Hepatocyte (in vitro differentiated cells): Measurements from ENCODE around the gene RASAL3. TPM values are rescaled to one million over a fixed set of nuclear protein-coding genes. Genes with fewer than 3 reads are reported as not detected.

Experiments used
- DNase-seq: peaks from one replicate; pipeline ENCODE4 v3.0.0-alpha.2; 2016; ENCODE audit warnings: low spot score
- H2AFZ ChIP-seq: fragments of 200-600 bp; sonication (generic); 2 replicates; pipeline ENCODE4 v1.6.0; 2016; ENCODE audit warnings: antibody characterized with exemption, mild to moderate bottlenecking
- H3K27ac ChIP-seq: fragments of 200-600 bp; sonication (generic); 2 replicates; pipeline ENCODE4 v1.5.1; 2016; ENCODE audit warnings: mild to moderate bottlenecking
- H3K27me3 ChIP-seq: fragments of 200-600 bp; sonication (generic); 2 replicates; pipeline ENCODE4 v1.6.1; 2016
- H3K36me3 ChIP-seq: fragments of 200-600 bp; sonication (generic); replicated peaks from 2 replicates; pipeline ENCODE4 v1.5.1; 2016; ENCODE audit warnings: low read depth; ENCODE audit not compliant: insufficient read depth
- H3K4me1 ChIP-seq: fragments of 200-600 bp; sonication (generic); 2 replicates; pipeline ENCODE4 v1.5.1; 2016; ENCODE audit warnings: mild to moderate bottlenecking, moderate library complexity; ENCODE audit not compliant: insufficient read depth
- H3K4me2 ChIP-seq: fragments of 200-600 bp; sonication (generic); 2 replicates; pipeline ENCODE4 v1.6.0; 2016
- H3K4me3 ChIP-seq: fragments of 200-600 bp; sonication (generic); 2 replicates; pipeline ENCODE4 v1.5.1; 2016; ENCODE audit warnings: mild to moderate bottlenecking
- H3K79me2 ChIP-seq: fragments of 200-600 bp; sonication (generic); 2 replicates; pipeline ENCODE4 v1.6.0; 2017; ENCODE audit warnings: mild to moderate bottlenecking
- H3K9me2 ChIP-seq: fragments of 200-600 bp; sonication (generic); replicated peaks from 2 replicates; pipeline ENCODE4 v1.6.0; 2017; ENCODE audit warnings: mild to moderate bottlenecking; ENCODE audit not compliant: insufficient read depth
- H3K9me3 ChIP-seq: fragments of 200-600 bp; sonication (generic); 2 replicates; pipeline ENCODE4 v1.5.1; 2016; ENCODE audit warnings: low read depth, mild to moderate bottlenecking
- H4K20me1 ChIP-seq: fragments of 200-600 bp; sonication (generic); 2 replicates; pipeline ENCODE4 v1.6.0; 2016; ENCODE audit warnings: mild to moderate bottlenecking; ENCODE audit not compliant: insufficient read depth, poor library complexity, severe bottlenecking
- EZH2 ChIP-seq: fragments of 200-600 bp; sonication (generic); IDR thresholded peaks from 2 replicates; pipeline ENCODE4 v1.6.1; 2016; ENCODE audit warnings: antibody characterized with exemption, mild to moderate bottlenecking, borderline replicate concordance
- EZH2phosphoT487 ChIP-seq: fragments of 200-600 bp; sonication (generic); IDR thresholded peaks from one replicate; pipeline ENCODE4 v1.6.1; 2018; ENCODE audit warnings: antibody characterized with exemption, mild to moderate bottlenecking, low read depth, moderate library complexity; ENCODE audit not compliant: unreplicated experiment, severe bottlenecking
- WGBS: methylation state at CpG from one replicate; pipeline ENCODE4 v1.1.6; 2016; ENCODE audit warnings: low lambda C conversion rate; ENCODE audit errors: missing lambda C conversion rate; 5-methylcytosine and 5-hydroxymethylcytosine counted together
- polyA plus RNA-seq: library from polyadenylated mRNA; unstranded; fragments of >200 nt; fragmentation: Nextera tagmentation; extraction: Ambion mirVana; gene quantifications from 2 replicates; pipeline ENCODE4 v1.2.1, GENCODE V29; 2016
- total RNA-seq: library from RNA; depleted of rRNA; stranded (reverse); fragments of >200 nt; gene quantifications from 2 replicates; pipeline ENCODE4 v1.2.3, GENCODE V29; 2014
- TF ChIP-seq, protein P1 (sequence below): fragments of 200-600 bp; sonication (generic); IDR thresholded peaks from 2 replicates; pipeline ENCODE4 v1.5.1; 2016; ENCODE audit warnings: antibody characterized with exemption, mild to moderate bottlenecking; ENCODE audit not compliant: poor library complexity

RASAL3 gene
- total and polyA plus RNA-seq, 2 experiments from 2014 or later: 0.07 to 0.23 TPM

DNA sequence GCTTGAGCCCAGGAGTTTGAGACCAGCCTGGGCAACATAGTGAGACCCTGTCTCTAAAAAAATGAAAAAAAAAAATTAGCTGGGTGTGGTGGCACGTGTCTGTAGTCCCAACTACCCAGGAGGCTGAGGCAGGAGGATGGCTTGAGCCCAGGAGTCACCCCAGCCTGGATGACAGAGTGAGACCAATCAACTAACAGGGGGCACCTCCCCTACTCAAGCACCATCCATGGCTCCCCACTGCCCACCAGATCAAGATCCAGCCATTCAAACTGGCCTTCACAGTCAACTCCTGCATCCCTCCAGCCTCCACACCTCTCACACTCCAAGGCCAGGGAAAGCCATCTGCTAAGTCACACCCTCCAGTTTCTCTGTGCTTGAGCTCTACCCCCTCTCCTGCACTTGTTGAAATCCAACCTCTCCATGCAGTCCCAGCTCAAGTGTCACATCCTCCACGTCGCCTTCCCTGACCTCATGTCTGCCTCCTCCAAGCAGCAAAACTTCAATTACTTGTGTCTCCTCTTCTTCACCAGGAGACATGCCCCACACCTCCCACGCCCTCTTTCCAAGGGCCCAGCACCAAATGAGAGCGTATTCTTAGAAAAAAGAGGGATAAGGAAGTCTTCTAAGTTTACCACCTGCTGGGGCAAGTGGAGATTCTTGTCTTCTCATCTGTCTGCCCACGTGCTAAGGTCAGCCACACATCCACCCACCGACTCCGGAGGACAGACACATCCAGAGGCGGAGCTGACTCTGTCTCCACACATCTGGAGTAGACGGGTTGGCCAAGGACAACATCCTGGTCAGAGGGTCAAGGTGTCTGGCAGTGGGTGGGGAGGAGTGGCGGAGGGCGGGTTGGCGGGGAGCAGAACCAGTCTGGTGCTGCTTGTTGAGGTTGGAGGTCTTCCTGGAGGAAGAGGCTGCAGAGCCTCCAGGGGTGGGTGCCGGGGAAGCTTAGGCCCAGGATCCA is 43.0 kb upstream of the RASAL3 start:
- Histone ChIP-seq H4K20me1 (no peaks in the 10 kb centered on the region), H3K4me3 (no peak overlapping the region), H3K9me3 (no peaks in the 10 kb centered on the region), H3K4me1 (no peaks in the 10 kb centered on the region), H2AFZ (no peak overlapping the region), H3K79me2 (no peaks in the 10 kb centered on the region), H3K4me2 (no peak overlapping the region), H3K27ac (no peak overlapping the region), H3K9me2 (no peaks in the 10 kb centered on the region), H3K27me3 (no peaks in the 10 kb centered on the region), H3K36me3 (no peaks in the 10 kb centered on the region)
- WGBS: 68% methylated on average over 10 of the region's 14 CpGs
- no peak for DNase-seq
- TF ChIP-seq EZH2phosphoT487 (no peak), EZH2 (no peak)
- TF ChIP-seq, protein P1, sequence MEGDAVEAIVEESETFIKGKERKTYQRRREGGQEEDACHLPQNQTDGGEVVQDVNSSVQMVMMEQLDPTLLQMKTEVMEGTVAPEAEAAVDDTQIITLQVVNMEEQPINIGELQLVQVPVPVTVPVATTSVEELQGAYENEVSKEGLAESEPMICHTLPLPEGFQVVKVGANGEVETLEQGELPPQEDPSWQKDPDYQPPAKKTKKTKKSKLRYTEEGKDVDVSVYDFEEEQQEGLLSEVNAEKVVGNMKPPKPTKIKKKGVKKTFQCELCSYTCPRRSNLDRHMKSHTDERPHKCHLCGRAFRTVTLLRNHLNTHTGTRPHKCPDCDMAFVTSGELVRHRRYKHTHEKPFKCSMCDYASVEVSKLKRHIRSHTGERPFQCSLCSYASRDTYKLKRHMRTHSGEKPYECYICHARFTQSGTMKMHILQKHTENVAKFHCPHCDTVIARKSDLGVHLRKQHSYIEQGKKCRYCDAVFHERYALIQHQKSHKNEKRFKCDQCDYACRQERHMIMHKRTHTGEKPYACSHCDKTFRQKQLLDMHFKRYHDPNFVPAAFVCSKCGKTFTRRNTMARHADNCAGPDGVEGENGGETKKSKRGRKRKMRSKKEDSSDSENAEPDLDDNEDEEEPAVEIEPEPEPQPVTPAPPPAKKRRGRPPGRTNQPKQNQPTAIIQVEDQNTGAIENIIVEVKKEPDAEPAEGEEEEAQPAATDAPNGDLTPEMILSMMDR: no peak

DNA sequence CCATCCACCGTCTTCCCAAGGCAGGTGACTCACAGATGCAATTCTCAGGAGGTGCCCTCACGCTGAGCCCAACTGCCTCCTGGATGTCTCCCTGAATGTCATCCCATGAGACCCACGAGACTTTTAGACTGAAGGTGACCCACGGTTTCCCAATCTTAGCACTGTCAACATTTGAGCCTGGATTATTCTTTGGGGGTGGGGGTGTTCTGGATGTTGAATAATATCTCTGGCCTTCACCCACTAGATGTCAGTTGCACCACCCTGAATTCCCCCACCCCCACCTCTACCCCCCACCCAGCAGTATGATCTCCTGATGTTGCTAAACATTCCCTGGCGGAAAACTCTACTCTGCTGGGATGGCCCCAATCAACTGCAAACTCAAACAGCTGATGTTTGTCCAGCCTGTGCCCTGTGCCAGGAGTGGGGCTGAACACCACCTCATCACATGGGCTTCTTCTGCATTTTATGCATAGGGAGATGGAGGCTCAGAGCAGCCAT is 41.8 kb upstream of the RASAL3 start:
- TF ChIP-seq EZH2: no peak
- TF ChIP-seq, protein P1: no peak
- TF ChIP-seq EZH2phosphoT487: no peak
- H3K4me1 ChIP-seq: no peaks in the 10 kb centered on the region
- no peaks in the 10 kb centered on the region for H3K27me3 ChIP-seq
- no peaks in the 10 kb centered on the region for H4K20me1 ChIP-seq
- no peaks in the 10 kb centered on the region for H3K79me2 ChIP-seq
- H2AFZ ChIP-seq: no peak overlapping the region
- H3K36me3 ChIP-seq: no peaks in the 10 kb centered on the region
- no peak overlapping the region for H3K27ac ChIP-seq
- H3K4me3 ChIP-seq: no peak overlapping the region
- 70% methylated on average over 5 of the region's 5 CpGs for WGBS
- no peaks in the 10 kb centered on the region for H3K9me3 ChIP-seq
- no peaks in the 10 kb centered on the region for H3K9me2 ChIP-seq
- no peak overlapping the region for H3K4me2 ChIP-seq
- DNase-seq: no peak

DNA sequence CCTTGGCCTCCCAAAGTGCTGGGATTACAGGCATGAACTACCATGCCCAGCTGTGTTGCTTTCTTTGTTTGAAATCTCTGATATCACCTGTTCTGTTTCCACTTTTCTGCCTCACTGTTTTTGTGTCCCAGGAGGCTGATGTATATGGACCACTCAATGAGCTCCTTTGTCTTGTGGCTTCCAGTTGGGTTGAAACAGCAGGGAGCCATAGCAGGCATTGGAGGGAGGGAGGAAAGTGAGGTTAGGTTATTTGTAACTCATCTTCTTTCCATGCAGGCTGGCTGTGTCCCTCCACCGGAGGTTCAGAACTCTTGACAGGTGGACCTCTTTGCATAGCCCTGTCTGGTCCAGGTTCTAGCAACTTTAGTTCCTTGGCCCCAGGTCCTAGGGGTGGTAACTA is 37.9 kb upstream of the RASAL3 start:
- H3K4me1 ChIP-seq: no peaks in the 10 kb centered on the region
- no peak for TF ChIP-seq EZH2phosphoT487
- no peak for TF ChIP-seq EZH2
- TF ChIP-seq, protein P1: no peak
- H3K4me2 ChIP-seq: no peak overlapping the region
- H3K4me3 ChIP-seq: no peak overlapping the region
- H3K9me2 ChIP-seq: no peaks in the 10 kb centered on the region
- no peaks in the 10 kb centered on the region for H3K9me3 ChIP-seq
- no peak for DNase-seq
- H3K36me3 ChIP-seq: no peaks in the 10 kb centered on the region
- H3K79me2 ChIP-seq: no peaks in the 10 kb centered on the region
- 95% methylated on average over 1 of the region's 1 CpG for WGBS
- no peak overlapping the region for H2AFZ ChIP-seq
- H4K20me1 ChIP-seq: no peaks in the 10 kb centered on the region
- no peak overlapping the region for H3K27ac ChIP-seq
- H3K27me3 ChIP-seq: no peaks in the 10 kb centered on the region
